GM12891 (cell line): Measurements from ENCODE around the gene SYCP2.

Experiments
- PAX5 ChIP-seq: IDR thresholded peaks from 2 replicates; pipeline ENCODE4 v1.6.1; 2011; ENCODE audit warnings: low read length, moderate library complexity, mild to moderate bottlenecking; ENCODE audit not compliant: insufficient read depth, severe bottlenecking
- POLR2A ChIP-seq: IDR thresholded peaks from 2 replicates; pipeline ENCODE4 v1.6.1; 2011; ENCODE audit warnings: low read depth, low read length, control low read depth
- POLR2AphosphoS5 ChIP-seq: IDR thresholded peaks from 2 replicates; pipeline ENCODE4 v1.6.1; 2011; ENCODE audit warnings: low read depth, low read length, control low read depth
- POU2F2 ChIP-seq: IDR thresholded peaks from 2 replicates; pipeline ENCODE4 v1.6.1; 2011; ENCODE audit warnings: low read depth, mild to moderate bottlenecking, control low read depth, low read length, moderate library complexity
- SPI1 ChIP-seq: IDR thresholded peaks from 2 replicates; pipeline ENCODE4 v1.6.1; 2011; ENCODE audit warnings: low read depth, low read length, control low read depth
- TAF1 ChIP-seq: IDR thresholded peaks from 2 replicates; pipeline ENCODE4 v1.6.1; 2011; ENCODE audit warnings: low read depth, low read length, control low read depth

- TF ChIP-seq POLR2A (no peak), TAF1 (no peak), POLR2AphosphoS5 (no peak), PAX5 (no peak), SPI1 (no peak), POU2F2 (no peak)
Observed at GRCh38 chr20:59932616-59933295, 681 bp downstream of the SYCP2 start.
